GM12878 (cell line): ENCODE results near the gene DCAF6. TPM values are rescaled to one million over a fixed set of nuclear protein-coding genes. Genes with fewer than 3 reads are reported as not detected.

Source experiments
- BCL11A ChIP-seq: IDR thresholded peaks from 2 replicates; pipeline ENCODE4 v1.6.1; 2011; ENCODE audit warnings: low read depth, low read length
- BRCA1 ChIP-seq: IDR thresholded peaks from 2 replicates; pipeline ENCODE4 v1.6.1; 2011; ENCODE audit warnings: low read depth, low read length, improper control_type of control experiment
- CBFB ChIP-seq: IDR thresholded peaks from 2 replicates; pipeline ENCODE4 v1.6.1; 2016; ENCODE audit warnings: antibody characterized with exemption, low read depth
- FOXM1 ChIP-seq: IDR thresholded peaks from 2 replicates; pipeline ENCODE4 v1.6.1; 2012; ENCODE audit warnings: low read depth, mild to moderate bottlenecking, inconsistent platforms, low read length, moderate library complexity
- HDAC2 ChIP-seq: fragments of 200-600 bp; sonication (generic); IDR thresholded peaks from 2 replicates; pipeline ENCODE4 v1.6.1; 2017
- IKZF2 ChIP-seq, 2 experiments: fragments of 450-650 bp; IDR thresholded peaks; 2 replicates each; pipeline ENCODE4 v1.6.1; 2017; ENCODE audit warnings: mild to moderate bottlenecking in 2 of 2, moderate library complexity in 2 of 2
- MEF2A ChIP-seq: IDR thresholded peaks from 2 replicates; pipeline ENCODE4 v1.6.1; 2011; ENCODE audit warnings: low read depth, mild to moderate bottlenecking, low read length, moderate library complexity; ENCODE audit not compliant: insufficient read depth
- RB1 ChIP-seq: fragments of 450-650 bp; formaldehyde crosslinking; IDR thresholded peaks from 2 replicates; pipeline ENCODE4 v1.6.1; 2017; ENCODE audit warnings: mild to moderate bottlenecking, borderline replicate concordance
- SMAD1 ChIP-seq: fragments of 450-650 bp; IDR thresholded peaks from 2 replicates; pipeline ENCODE4 v1.6.1; 2018; ENCODE audit warnings: mild to moderate bottlenecking, low read depth; ENCODE audit not compliant: partially characterized antibody
- SP1 ChIP-seq: IDR thresholded peaks from one replicate; pipeline ENCODE4 v1.6.1; 2011; ENCODE audit warnings: low read depth, low read length
- YBX1 ChIP-seq: fragments of 450-650 bp; IDR thresholded peaks from 2 replicates; pipeline ENCODE4 v1.6.1; 2016; ENCODE audit warnings: antibody characterized with exemption
- ZZZ3 ChIP-seq: IDR thresholded peaks from 2 replicates; pipeline ENCODE4 v1.6.1; 2011; ENCODE audit warnings: low read depth; ENCODE audit not compliant: control insufficient read depth, insufficient read length
- polyA plus RNA-seq, 11 experiments: library from polyadenylated mRNA; depleted of rRNA in 4 of 11; unstranded in 6 of 11; stranded (reverse) in 5 of 11; fragments of >200 nt; fragmentation: Nextera tagmentation in 4 of 11; fragmentation: Illumina TruSeq in 1 of 11; extraction: Ambion mirVana in 4 of 11; extraction: Trizol in 1 of 11; gene quantifications; 1 replicate in 1 of 11; 2 replicates in 10 of 11; pipeline versions ENCODE4 v1.2.1 to v1.2.3, GENCODE V29; 2011 to 2016; ENCODE audit warnings: inconsistent platforms in 2 of 11, missing spikeins in 2 of 11, low read depth in 1 of 11
- total RNA-seq, 4 experiments: library from RNA; depleted of rRNA in 3 of 4; stranded (reverse); fragments of >200 nt in 3 of 4; fragmentation: Illumina TruSeq in 1 of 4; extraction: Trizol in 1 of 4; gene quantifications; 2 replicates each; pipeline versions ENCODE4 v1.2.1 to v1.2.3, GENCODE V29; 2013 to 2021
- TF ChIP-seq, protein P1 (sequence below): IDR thresholded peaks from 2 replicates; pipeline ENCODE4 v1.6.1; 2011; ENCODE audit warnings: borderline replicate concordance, low read depth, mild to moderate bottlenecking, moderate library complexity, mixed read lengths, low read length; ENCODE audit not compliant: insufficient read depth; ENCODE audit errors: extremely low read length
- TF ChIP-seq, protein P2 (sequence below): fragments of 450-650 bp; IDR thresholded peaks from 2 replicates; pipeline ENCODE4 v1.6.1; 2016; ENCODE audit warnings: mild to moderate bottlenecking, moderate library complexity, borderline replicate concordance
- TF ChIP-seq, protein P3 (sequence below): fragments of 450-650 bp; IDR thresholded peaks from 2 replicates; pipeline ENCODE4 v1.6.1; 2016; ENCODE audit warnings: mild to moderate bottlenecking
- TF ChIP-seq, protein P4 (sequence below): IDR thresholded peaks from 2 replicates; pipeline ENCODE4 v1.6.1; 2012; ENCODE audit warnings: improper control_type of control experiment, low read depth, low read length; ENCODE audit not compliant: insufficient replicate concordance

DCAF6 gene
- total and polyA plus RNA-seq, 10 of the 15 experiments (the other 5 are each of a cell fraction or from before 2014, with no cell fraction given), result 11.4 to 62.7 (median 33.0) TPM

DNA sequence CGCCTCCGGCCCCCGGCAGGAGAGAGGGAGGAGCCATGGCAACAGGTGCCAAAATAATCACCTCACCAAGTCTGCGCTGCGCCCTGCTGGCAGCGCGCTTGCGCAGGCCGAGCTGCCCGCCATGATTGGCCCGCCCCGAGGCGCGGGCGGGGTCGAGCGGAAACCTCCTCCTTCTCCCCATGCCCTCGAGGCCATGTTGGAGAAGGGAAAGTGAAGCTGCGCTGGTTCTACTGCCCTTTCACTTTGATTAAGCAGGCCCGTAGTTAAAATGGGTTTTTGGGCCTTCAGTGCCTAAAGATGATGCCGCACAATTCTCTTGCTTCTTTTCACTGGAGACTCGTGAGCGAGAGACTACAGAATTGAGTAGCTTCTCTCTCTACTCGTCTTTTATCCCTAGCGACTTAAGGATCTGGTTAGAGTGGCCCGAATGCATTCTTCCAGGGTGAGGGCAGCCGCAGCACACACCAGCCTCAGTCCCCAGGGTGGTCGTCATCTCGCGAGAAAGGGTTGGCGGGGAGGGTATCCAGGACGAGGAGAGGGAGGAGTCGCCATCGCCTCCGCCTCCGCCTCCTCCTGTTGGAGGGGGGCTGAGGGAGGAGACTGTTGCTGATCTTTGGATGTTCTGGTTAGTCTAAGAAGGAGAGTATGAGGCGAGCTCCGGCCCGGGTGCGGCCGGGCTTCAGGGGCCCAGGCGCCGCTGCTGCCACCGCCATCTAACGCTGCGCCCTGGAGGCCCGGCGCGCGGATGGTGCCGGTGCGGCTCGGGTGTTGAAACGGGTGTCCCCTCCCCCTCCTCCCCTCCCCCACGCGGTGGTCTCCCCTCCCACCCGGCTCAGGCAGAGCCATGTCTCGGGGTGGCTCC, at the start of gene DCAF6 (continued):
- TF ChIP-seq ZZZ3 (no peak), RB1 (peak; percentile 65; the same call in 1 of the 2 replicates), BRCA1 (peak; percentile 92), MEF2A (peak; percentile 58; the same call in 1 of the 2 replicates), CBFB (peak; percentile 99), HDAC2 (no peak), BCL11A (no peak), YBX1 (no peak), SMAD1 (peak; percentile 84), SP1 (peak; percentile 68), IKZF2 (IDR thresholded peaks at IDR 0.05) (0 out of 4 replicates have a peak, but pooled peaks of 1 of the 2 experiments have one; percentile 0), FOXM1 (no peak)
- TF ChIP-seq, protein P1, sequence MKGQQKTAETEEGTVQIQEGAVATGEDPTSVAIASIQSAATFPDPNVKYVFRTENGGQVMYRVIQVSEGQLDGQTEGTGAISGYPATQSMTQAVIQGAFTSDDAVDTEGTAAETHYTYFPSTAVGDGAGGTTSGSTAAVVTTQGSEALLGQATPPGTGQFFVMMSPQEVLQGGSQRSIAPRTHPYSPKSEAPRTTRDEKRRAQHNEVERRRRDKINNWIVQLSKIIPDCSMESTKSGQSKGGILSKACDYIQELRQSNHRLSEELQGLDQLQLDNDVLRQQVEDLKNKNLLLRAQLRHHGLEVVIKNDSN, result no peak
- TF ChIP-seq, protein P2, sequence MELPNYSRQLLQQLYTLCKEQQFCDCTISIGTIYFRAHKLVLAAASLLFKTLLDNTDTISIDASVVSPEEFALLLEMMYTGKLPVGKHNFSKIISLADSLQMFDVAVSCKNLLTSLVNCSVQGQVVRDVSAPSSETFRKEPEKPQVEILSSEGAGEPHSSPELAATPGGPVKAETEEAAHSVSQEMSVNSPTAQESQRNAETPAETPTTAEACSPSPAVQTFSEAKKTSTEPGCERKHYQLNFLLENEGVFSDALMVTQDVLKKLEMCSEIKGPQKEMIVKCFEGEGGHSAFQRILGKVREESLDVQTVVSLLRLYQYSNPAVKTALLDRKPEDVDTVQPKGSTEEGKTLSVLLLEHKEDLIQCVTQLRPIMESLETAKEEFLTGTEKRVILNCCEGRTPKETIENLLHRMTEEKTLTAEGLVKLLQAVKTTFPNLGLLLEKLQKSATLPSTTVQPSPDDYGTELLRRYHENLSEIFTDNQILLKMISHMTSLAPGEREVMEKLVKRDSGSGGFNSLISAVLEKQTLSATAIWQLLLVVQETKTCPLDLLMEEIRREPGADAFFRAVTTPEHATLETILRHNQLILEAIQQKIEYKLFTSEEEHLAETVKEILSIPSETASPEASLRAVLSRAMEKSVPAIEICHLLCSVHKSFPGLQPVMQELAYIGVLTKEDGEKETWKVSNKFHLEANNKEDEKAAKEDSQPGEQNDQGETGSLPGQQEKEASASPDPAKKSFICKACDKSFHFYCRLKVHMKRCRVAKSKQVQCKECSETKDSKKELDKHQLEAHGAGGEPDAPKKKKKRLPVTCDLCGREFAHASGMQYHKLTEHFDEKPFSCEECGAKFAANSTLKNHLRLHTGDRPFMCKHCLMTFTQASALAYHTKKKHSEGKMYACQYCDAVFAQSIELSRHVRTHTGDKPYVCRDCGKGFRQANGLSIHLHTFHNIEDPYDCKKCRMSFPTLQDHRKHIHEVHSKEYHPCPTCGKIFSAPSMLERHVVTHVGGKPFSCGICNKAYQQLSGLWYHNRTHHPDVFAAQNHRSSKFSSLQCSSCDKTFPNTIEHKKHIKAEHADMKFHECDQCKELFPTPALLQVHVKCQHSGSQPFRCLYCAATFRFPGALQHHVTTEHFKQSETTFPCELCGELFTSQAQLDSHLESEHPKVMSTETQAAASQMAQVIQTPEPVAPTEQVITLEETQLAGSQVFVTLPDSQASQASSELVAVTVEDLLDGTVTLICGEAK, result peak; percentile 71; the same call in 1 of the 2 replicates
- TF ChIP-seq, protein P3, sequence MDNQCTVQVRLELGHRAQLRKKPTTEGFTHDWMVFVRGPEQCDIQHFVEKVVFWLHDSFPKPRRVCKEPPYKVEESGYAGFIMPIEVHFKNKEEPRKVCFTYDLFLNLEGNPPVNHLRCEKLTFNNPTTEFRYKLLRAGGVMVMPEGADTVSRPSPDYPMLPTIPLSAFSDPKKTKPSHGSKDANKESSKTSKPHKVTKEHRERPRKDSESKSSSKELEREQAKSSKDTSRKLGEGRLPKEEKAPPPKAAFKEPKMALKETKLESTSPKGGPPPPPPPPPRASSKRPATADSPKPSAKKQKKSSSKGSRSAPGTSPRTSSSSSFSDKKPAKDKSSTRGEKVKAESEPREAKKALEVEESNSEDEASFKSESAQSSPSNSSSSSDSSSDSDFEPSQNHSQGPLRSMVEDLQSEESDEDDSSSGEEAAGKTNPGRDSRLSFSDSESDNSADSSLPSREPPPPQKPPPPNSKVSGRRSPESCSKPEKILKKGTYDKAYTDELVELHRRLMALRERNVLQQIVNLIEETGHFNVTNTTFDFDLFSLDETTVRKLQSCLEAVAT, result peak; percentile 88
- TF ChIP-seq, protein P4, sequence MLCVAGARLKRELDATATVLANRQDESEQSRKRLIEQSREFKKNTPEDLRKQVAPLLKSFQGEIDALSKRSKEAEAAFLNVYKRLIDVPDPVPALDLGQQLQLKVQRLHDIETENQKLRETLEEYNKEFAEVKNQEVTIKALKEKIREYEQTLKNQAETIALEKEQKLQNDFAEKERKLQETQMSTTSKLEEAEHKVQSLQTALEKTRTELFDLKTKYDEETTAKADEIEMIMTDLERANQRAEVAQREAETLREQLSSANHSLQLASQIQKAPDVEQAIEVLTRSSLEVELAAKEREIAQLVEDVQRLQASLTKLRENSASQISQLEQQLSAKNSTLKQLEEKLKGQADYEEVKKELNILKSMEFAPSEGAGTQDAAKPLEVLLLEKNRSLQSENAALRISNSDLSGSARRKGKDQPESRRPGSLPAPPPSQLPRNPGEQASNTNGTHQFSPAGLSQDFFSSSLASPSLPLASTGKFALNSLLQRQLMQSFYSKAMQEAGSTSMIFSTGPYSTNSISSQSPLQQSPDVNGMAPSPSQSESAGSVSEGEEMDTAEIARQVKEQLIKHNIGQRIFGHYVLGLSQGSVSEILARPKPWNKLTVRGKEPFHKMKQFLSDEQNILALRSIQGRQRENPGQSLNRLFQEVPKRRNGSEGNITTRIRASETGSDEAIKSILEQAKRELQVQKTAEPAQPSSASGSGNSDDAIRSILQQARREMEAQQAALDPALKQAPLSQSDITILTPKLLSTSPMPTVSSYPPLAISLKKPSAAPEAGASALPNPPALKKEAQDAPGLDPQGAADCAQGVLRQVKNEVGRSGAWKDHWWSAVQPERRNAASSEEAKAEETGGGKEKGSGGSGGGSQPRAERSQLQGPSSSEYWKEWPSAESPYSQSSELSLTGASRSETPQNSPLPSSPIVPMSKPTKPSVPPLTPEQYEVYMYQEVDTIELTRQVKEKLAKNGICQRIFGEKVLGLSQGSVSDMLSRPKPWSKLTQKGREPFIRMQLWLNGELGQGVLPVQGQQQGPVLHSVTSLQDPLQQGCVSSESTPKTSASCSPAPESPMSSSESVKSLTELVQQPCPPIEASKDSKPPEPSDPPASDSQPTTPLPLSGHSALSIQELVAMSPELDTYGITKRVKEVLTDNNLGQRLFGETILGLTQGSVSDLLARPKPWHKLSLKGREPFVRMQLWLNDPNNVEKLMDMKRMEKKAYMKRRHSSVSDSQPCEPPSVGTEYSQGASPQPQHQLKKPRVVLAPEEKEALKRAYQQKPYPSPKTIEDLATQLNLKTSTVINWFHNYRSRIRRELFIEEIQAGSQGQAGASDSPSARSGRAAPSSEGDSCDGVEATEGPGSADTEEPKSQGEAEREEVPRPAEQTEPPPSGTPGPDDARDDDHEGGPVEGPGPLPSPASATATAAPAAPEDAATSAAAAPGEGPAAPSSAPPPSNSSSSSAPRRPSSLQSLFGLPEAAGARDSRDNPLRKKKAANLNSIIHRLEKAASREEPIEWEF, result no peak
